GM18526 (cell line): Measurements from ENCODE around the gene MYBPHL.

Experiments
- POLR2A ChIP-seq: IDR thresholded peaks from 3 replicates; pipeline ENCODE4 v1.6.1; 2011; ENCODE audit not compliant: insufficient read length; ENCODE audit errors: extremely low read depth

The MYBPHL gene

GRCh38 chr1:109243860-109244552 is 62.8 kb downstream of the MYBPHL start:
- no peak for TF ChIP-seq POLR2A

GRCh38 chr1:109243221-109243620 is 63.6 kb downstream of the MYBPHL start:
- no peak for TF ChIP-seq POLR2A

- TF ChIP-seq POLR2A, result no peak
Measured at GRCh38 chr1:109242387-109242786, 64.4 kb downstream of the MYBPHL start.
